Measurements from ENCODE around the gene HNRNPUL2. TPM values are rescaled to one million over a fixed set of nuclear protein-coding genes. Genes with fewer than 3 reads are reported as not detected.

HNRNPUL2 gene
- total RNA-seq, 1 experiment from 2014 or later, result 43.5 TPM

DNA sequence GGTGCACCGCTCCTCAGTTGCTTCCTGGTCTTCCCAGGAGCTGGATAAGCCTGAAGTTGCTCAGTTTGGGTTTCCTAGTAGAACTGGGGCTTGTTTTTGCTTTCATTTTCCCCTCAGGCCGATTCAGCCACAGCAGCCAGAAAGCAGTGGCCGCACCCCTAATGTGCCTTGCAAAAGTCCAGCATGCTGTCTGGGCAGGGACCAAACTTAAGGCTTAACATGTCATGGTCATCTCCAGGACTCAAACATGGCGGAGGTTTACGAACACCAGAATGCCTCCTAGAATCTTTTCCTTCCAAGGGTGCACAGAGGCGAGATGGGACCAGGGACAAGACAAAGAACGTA lies 17.3 kb downstream of the HNRNPUL2 start:
- H3K79me2 ChIP-seq (ENCODE audit: insufficient read depth, low read length), result no peaks in the 10 kb centered on the region; the same call in 1 of the 2 replicates
- H3K9ac ChIP-seq (ENCODE audit: extremely low read depth, insufficient read length, low read length), result peak overlapping the region; percentile 89
- H3K18ac ChIP-seq (ENCODE audit: insufficient read length, low read depth, low read length), result peak overlapping the region; percentile 96
- no peaks in the 10 kb centered on the region for H4K20me1 ChIP-seq (ENCODE audit: control insufficient read depth, insufficient read depth, insufficient read length)
- no peak overlapping the region for H2BK15ac ChIP-seq (ENCODE audit: low read depth, low read length)
- no peak overlapping the region for H2AFZ ChIP-seq (ENCODE audit: low read length)
- H3K23ac ChIP-seq (ENCODE audit: insufficient read length, low read depth, low read length), result no peak overlapping the region
- no CpG with 5 or more reads among the region's 7 CpGs for WGBS (ENCODE audit: extremely low coverage, insufficient read length, low lambda C conversion rate)
- Mint-ChIP-seq H3K9me3 (no peaks in the 10 kb centered on the region; a peak in 1 of 5 replicates), H3K36me3 (ENCODE audit: insufficient read depth in 1 of 3, low read depth in 3 of 3) (peaks cover 23 to 50% (median 43%) of the 10 kb centered on the region in 3 experiments), H3K27me3 (ENCODE audit: low read depth) (no peaks in the 10 kb centered on the region), H3K27ac (peak overlapping the region; percentile 100), H3K4me1 (peaks cover 47 to 56% of the 10 kb centered on the region in 2 experiments), H3K4me3 (peak overlapping the region; percentile 84 to 91)
- peaks cover 28% of the 10 kb centered on the region for H3K23me2 ChIP-seq (ENCODE audit: insufficient read length, low read depth, low read length, poor library complexity, severe bottlenecking)
- H4K5ac ChIP-seq (ENCODE audit: insufficient read length, low read depth, low read length), result peak overlapping the region; percentile 97
- peak overlapping the region; percentile 99 for H3K4me2 ChIP-seq (ENCODE audit: insufficient read depth, insufficient read length, low read length)
- no peak for DNase-seq
- H2BK5ac ChIP-seq (ENCODE audit: insufficient read length, low read length), result peak overlapping the region; percentile 92
- H3K14ac ChIP-seq (ENCODE audit: insufficient read depth, low read length), result peak overlapping the region; percentile 93; the same call in 1 of the 2 replicates
- H3K4me1 ChIP-seq (ENCODE audit: insufficient read depth, low read length), result peaks cover 2% of the 10 kb centered on the region; the same call in 1 of the 2 replicates
- TF ChIP-seq, protein P1, sequence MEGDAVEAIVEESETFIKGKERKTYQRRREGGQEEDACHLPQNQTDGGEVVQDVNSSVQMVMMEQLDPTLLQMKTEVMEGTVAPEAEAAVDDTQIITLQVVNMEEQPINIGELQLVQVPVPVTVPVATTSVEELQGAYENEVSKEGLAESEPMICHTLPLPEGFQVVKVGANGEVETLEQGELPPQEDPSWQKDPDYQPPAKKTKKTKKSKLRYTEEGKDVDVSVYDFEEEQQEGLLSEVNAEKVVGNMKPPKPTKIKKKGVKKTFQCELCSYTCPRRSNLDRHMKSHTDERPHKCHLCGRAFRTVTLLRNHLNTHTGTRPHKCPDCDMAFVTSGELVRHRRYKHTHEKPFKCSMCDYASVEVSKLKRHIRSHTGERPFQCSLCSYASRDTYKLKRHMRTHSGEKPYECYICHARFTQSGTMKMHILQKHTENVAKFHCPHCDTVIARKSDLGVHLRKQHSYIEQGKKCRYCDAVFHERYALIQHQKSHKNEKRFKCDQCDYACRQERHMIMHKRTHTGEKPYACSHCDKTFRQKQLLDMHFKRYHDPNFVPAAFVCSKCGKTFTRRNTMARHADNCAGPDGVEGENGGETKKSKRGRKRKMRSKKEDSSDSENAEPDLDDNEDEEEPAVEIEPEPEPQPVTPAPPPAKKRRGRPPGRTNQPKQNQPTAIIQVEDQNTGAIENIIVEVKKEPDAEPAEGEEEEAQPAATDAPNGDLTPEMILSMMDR (conservative IDR thresholded peaks at IDR 0.05), result no peak
- H4K8ac ChIP-seq (replicated peaks; ENCODE audit: insufficient read length, low read depth, low read length), result no peak overlapping the region
- no peaks in the 10 kb centered on the region for H3K9me3 ChIP-seq (ENCODE audit: control insufficient read depth, low read depth, low read length)
- peak overlapping the region; percentile 10 for H4K91ac ChIP-seq (ENCODE audit: insufficient read length, low read depth, low read length)
- H3K79me1 ChIP-seq (ENCODE audit: insufficient read depth, low read depth, low read length, poor library complexity, severe bottlenecking), result no peaks in the 10 kb centered on the region
- H3K4ac ChIP-seq (ENCODE audit: low read depth, low read length), result no peak overlapping the region
- H3K27ac ChIP-seq (ENCODE audit: insufficient read length, low read depth, low read length), result peak overlapping the region; percentile 92
- H3T11ph ChIP-seq (ENCODE audit: low read length), result no peak overlapping the region
- H2BK120ac ChIP-seq (ENCODE audit: low read depth, low read length, poor library complexity, severe bottlenecking), result peak overlapping the region; percentile 39
- H3K56ac ChIP-seq (ENCODE audit: insufficient read length, low read depth, low read length), result peak overlapping the region; percentile 7
- H3K27me3 ChIP-seq (ENCODE audit: insufficient read depth, low read length), result no peaks in the 10 kb centered on the region
- H2AK5ac ChIP-seq (ENCODE audit: insufficient read length, low read length), result no peak overlapping the region
- no peak overlapping the region for H2BK20ac ChIP-seq (ENCODE audit: low read depth, low read length, poor library complexity, severe bottlenecking)
- no peak overlapping the region for H2BK12ac ChIP-seq (ENCODE audit: insufficient read length, low read depth, low read length)

Data from H9 (cell line).